Fibroblast of skin of left quadriceps (primary cell): ENCODE results near the gene CDK9.
"Not testable (repeated sequence)": the region's sequence is repeated elsewhere in the genome, so short reads cannot be mapped to it uniquely, and the experiment has no call there.

ENCODE experiments used
- DNase-seq, 2 experiments: peaks; one replicate each; pipeline ENCODE4 v3.0.0-alpha.2; 2013; ENCODE audit warnings: low read depth in 2 of 2

CDK9 gene

DNA sequence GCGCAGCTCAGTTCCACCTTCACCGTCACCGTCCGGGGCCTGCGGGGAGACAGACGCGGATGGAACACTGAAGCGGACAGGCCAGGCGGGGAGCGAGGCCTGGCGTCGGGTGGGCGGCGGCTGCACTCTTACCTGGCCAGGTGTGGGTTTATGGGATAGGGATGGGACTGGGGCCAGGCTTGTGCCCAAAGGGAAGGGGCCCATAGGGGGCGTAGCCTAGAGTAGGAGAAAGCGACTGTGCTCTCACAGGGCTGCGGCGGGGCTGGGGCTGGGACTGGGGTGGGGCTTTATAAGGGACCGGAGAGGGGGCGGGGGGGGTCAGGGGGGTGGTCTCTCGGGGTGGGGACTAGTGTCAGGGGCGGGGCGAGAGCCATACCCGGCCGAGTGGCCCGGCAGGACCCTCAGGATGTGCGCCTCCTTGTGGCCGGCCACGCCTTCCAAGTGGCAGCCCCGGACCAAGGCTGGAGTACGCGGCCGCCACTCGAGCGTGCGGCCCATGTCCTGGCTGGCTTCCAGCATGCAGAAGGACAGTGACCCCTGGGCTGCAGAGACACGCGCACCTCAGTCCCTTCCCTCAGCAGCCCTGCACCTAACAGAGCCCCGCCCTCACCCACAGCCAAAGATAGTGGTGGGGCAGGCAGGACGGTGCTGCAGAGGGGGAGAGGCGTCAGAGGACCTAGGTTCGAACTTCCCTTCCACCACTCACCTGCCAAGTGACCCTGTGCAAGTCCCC lies 39.7 kb downstream of the CDK9 start:
- no peak for DNase-seq

DNA sequence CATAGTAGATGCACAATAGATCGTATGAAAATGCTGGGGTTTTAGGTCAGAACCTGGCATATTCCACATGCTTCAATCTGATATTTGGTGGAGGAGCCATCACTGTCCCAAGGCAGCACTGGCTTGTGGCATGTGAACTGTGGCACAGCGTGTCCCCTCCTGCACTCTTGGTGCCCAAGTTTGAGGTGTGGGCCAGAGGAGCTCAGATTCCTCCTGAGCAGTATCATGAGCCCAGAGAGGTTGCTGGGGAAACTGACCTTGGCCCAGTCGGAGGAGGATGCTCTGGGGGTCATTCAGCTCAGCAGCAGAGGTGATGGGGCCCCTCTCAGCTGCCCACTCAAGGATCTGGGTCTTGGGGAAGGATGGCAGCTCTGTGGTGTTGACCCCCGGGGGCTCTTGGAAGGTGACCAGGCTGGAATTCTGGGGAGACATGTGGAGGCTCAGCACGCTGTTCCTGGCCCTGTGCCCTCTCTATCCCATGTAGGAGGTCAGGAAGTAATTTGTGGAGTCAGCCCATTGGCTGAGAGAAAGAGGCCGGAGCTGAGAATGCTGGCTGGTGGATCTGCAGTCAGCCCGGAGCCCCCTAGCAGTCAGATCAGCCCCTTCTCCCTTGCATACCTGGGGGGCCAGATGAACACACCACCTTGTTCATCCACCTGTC lies 40.5 kb downstream of the CDK9 start:
- DNase-seq: no peak

DNA sequence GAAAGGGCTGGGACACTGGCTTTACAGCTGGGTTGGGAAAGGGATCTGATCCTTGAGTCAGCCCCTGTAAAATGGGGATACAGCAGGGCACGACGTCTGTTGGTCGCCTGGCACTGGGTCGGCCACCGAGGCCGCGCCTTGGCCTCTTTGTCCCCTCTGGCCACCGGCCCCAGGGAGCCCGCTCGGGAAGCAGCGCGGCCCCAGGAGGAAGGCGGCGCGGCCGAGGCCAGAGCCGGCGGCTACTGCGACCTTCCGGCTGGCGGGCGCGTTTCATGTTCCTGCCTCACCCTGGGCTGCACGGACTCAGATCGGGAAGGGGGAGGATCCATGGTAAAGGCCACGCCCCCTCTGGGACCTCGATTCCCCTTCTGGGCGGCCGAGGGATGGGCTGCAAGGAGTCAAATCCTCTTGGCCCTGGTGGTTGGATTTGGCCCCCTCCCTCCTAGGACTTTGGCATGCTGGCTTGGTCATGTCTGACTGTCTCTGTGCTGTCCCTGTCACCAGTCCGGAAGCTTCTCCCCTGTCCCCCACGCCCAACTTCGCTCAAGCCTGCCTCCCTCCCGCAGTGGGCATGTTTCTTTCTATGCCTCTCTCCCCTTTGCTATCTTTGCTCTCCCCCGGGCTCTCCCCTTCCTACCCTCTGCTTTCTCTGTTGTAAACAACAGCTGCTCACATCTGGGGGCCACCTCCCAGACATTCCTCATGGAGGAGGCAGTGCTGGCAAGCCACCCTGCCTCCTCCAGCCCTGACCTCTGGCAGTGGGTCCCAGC lies 42.6 kb downstream of the CDK9 start:
- DNase-seq: no peak

DNA sequence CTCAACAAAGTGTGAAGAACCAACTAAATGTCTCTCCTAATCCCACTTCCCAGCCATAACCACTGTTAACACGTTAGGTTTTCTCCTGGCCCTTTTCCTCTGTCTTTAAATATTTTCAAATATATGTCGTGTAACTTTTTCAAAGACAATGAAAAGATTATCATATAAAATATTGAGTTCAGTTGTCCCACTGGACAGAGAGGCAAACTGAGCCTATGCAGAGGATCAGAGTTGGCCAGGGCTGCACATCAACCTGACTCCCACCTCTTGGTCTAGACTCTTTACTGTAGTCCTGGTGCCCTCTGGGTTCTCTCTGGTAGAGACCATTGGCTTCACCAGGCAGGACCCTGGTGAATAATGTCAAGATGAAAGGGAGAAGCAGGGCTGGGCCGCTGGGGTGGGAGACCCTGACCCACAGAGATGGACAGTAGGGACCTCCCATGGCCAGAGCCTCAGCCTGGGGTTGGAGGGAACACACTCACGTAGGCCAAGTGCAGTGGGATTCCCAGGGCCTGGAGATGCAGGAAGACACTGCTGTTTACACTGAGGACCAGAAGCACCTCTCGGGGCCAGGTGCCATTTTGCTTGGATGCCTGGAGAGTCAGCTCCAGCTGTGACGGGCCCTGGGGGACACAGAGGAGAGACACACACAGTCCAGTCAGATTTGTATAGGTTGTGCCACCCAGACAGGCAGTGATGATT lies 43.5 kb downstream of the CDK9 start:
- no peak for DNase-seq

DNA sequence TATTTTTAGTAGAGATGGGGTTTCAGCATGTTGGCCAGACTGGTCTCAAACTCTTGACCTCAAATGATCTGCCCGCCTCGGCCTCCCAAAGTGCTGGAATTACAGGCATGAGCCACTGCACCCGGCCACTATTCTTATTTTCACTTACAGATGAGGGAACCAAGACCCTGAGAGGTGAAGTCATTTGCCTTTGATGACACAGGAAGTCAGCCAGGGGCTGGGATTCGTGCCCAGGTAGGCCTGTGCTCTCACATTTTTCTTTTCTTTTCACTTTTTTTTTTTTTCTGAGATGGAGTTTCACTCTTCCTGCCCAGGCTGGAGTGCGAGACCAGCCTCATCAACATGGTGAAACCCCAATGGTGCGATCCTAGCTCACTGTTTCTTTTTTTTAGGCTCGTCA lies 46.4 kb downstream of the CDK9 start:
- no peak for DNase-seq

DNA sequence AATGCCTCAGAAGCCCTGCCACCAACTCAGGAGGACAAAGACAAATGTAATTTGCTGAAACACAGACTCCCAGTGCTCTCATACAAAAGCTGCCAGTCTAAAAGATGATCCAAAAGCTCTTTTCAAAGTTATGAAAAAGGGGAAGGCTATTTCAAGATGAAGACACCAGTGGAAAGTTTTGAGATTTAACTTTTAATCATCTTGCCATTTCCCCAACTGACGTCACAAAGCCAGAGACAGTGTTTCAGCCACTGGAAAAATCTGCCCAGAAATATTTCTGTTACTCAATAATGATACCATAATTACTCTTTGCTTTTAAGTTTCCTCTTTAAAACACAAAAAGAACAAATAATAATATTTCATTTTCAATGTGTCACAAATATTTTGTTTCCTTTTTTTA lies 47.7 kb downstream of the CDK9 start:
- no peak for DNase-seq

DNA sequence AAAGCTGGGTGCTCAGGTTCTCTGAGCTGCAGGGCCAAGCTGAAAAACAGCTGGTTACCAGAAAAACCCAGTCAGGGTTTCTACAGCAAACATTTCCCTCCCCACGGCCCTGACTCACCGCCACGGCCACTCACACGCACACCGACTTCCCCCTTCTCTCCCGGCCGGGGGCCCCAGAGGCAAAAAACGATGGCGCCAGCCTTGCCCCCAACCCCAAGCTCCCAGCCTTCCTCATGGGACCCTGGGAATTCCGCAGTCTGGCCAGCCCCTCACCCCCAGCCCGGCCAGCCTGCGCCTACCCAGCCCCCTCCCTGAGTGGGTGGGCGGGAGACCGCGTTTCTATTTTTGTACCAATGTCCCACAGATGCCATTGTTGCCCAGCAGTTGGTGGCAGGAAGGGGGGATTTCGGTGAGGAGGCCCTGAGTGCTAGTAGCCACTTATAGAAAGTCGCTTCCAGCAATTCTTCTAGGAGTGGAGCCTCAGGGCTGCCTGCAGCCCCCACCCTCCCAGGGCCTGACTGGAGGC lies 50.2 kb downstream of the CDK9 start:
- DNase-seq: peak in 1 of 2 experiments; percentile 28

DNA sequence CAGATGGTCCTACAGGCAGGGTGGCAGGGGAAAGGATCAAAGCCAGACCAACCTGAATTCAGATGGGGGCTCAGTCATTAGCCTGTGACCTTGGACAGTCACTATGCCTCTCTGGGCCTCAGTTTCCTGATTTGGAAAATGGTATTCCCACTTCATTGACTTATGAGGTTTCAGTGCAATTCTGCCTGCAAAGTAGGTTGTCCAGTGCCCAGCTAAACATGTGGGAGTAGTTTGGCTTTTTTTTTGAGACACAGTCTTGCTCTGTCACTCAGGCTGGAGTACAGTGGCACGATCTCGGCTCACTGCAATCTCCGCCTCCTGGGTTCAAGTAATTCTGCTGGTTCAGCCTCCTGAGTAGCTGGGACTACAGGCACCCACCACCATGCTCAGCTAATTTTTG lies 50.7 kb downstream of the CDK9 start:
- DNase-seq: not testable (repeated sequence)

DNA sequence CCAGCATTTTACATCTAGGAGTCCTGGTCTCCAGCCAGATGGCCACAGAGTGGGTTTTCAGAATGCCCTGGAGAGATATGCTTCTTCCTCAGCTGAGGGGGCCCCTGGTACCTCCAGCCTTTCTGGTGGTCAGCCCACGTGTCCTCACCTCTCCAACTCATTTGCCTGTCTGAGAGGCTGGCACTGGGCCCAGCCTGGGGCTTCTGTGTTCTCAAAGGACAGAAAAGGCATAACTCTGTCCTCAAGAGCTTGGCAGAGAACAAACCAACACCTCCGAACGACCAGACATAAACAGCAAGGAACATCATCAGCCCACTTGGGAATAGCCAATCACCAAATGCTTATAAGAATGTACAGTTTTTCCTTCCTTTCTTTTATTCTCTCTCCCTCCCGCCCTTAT lies 51.5 kb downstream of the CDK9 start:
- DNase-seq: no peak

DNA sequence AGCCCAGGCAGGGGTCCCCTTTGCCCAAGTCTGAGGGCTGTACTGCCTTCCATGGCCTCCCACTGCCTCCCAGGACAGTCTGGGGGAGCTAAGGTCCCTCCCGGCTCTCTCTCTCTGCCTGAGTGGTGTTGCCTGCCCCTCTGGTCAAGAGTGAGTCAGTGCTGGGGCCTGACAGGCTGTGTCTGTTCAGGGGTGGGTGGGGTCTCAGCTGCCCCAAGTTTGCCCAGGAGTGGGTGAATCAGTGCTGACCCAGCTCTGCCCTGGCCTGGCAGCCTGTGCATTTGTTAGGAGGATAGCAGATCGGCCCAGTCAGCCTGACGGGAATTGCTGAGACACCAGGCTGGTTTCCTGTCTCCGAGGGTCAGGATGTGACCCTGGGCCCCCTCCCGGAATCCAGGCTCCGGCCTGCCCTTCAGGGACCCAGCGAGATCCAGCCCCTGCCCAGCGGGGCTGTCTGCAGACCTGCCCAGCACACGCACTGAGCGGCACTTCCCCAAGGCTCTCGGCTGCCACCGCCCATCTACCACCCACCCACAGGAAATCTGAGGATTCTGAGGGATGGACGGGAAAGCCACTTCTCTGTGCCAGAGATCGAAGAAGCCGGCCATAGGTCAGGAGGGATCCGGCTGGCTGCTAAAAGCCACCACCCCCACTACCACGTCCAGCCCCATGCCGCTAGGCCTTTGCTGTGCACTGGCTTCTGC lies 52.7 kb downstream of the CDK9 start:
- peak in 1 of 2 experiments; percentile 15 for DNase-seq
